ENCODE results near the gene PHC2. TPM values are rescaled to one million over a fixed set of nuclear protein-coding genes. Genes with fewer than 3 reads are reported as not detected.

PHC2 gene
- total RNA-seq, 1 donor from 2014 or later, result 135 TPM

DNA sequence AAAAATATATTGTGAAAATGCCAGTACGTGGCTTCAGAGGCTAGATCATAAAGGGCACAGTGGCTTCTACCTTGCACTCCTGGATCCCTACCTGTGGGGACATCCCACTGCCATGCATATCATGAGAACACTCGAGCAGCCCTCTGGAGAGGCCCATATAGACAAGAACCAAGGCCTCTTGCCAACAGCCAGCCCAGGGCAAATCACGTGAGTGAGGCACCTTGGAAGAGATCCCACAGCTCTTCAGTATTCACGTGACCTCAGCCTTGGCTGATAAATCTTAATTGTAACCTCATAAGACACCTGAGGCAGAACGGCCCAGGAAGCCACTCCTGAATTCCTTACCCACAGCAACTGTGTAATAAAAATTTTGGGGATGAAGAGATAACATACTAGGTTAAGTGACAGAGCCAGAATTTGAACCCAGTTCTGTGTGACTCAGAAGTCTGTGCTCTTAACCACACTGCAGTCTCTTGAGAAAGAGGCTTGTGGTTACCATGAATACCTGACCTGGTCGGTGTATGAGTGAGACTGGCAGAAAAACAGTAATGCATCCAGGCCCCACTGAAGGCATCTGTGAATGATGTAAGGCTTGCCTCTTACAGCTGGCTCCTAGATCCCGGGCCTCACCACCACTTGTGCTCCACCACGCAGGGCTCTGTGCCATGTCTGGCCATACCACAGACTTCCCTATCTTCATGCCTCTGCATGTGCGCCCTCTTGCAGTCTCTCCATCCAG is 103.1 kb downstream of the PHC2 start:
- no peaks in the 10 kb centered on the region for H3K27me3 Mint-ChIP-seq
- no peak overlapping the region for H3K27ac Mint-ChIP-seq
- peaks cover 42% of the 10 kb centered on the region for H3K36me3 Mint-ChIP-seq (ENCODE audit: insufficient read depth)
- H3K9me3 Mint-ChIP-seq (ENCODE audit: low read depth), result no peaks in the 10 kb centered on the region
- no peak overlapping the region for H3K4me3 Mint-ChIP-seq (ENCODE audit: low read depth)
- no peak for DNase-seq (ENCODE audit: low spot score, unreplicated experiment)
- H3K4me1 Mint-ChIP-seq (ENCODE audit: low read depth), result no peaks in the 10 kb centered on the region
- TF ChIP-seq, protein P1, sequence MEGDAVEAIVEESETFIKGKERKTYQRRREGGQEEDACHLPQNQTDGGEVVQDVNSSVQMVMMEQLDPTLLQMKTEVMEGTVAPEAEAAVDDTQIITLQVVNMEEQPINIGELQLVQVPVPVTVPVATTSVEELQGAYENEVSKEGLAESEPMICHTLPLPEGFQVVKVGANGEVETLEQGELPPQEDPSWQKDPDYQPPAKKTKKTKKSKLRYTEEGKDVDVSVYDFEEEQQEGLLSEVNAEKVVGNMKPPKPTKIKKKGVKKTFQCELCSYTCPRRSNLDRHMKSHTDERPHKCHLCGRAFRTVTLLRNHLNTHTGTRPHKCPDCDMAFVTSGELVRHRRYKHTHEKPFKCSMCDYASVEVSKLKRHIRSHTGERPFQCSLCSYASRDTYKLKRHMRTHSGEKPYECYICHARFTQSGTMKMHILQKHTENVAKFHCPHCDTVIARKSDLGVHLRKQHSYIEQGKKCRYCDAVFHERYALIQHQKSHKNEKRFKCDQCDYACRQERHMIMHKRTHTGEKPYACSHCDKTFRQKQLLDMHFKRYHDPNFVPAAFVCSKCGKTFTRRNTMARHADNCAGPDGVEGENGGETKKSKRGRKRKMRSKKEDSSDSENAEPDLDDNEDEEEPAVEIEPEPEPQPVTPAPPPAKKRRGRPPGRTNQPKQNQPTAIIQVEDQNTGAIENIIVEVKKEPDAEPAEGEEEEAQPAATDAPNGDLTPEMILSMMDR (IDR thresholded peaks at IDR 0.05; ENCODE audit: unreplicated experiment), result no peak

DNA sequence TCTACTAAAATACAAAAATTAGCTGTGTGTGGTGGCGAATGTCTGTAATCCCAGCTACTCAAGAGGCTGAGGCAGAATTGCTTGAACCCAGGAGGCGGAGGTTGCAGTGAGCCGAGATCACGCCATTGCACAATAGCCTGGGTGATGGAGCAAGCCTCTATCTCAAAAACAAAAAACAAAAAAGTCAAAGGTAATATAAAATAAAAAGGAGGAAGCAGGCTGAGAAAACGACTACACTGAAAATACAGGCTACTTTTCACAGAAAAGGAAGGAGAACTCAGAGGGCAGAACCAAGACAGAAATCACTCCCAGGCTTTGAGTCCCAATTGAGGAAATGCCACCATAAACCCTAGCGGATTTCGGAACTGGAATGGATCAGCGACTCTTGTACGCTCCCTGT is 104.1 kb downstream of the PHC2 start:
- Mint-ChIP-seq H3K36me3 (ENCODE audit: insufficient read depth) (peaks cover 38% of the 10 kb centered on the region), H3K27ac (no peak overlapping the region), H3K4me1 (ENCODE audit: low read depth) (no peaks in the 10 kb centered on the region), H3K27me3 (no peaks in the 10 kb centered on the region), H3K4me3 (ENCODE audit: low read depth) (no peak overlapping the region), H3K9me3 (ENCODE audit: low read depth) (no peaks in the 10 kb centered on the region)
- no peak for DNase-seq (ENCODE audit: low spot score, unreplicated experiment)
- TF ChIP-seq, protein P1 (IDR thresholded peaks at IDR 0.05; ENCODE audit: unreplicated experiment), result no peak

DNA sequence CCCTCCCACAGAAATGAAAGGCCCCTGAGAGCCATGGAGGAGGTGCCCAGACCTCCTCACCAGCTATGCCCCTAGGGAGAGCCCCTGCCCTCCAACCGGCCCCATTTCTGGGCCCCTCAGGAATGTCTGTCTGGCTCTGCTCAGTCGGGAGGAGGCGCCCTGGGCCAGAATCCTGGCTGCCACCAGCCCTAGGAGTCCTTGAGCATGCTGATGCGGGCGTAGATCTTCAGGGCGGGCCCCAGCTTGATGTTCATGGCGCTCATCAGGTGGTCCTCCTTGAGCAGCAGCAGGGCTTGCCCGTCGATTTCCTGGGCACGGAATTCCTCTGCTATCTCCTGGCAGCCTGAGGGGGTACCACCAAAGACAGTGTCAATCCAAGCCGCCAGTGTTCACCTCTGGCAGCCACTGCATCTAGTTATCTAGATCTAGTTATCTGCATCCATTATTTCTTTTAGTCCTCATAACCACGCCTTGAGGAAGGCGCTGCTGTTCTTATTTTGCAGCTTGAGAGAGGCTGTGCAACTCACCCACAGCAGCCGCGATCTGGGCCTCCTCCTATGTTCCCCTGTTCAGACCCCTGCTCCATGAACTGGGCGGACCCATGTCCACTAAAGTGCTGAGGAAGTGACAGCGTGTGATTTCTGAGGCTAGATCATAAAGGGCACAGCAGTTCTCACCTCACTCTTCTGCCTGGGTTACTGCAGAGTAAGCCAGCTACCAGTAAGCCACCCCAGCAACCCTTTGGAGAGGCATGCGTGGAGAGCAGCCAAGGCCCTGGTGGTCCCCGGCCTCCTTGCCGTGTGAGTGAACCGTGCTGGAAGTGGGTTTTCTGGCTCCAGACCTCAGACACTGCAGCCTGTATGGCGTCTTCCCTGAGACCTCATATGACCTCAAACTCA is 106.0 kb downstream of the PHC2 start:
- Mint-ChIP-seq H3K36me3 (ENCODE audit: insufficient read depth) (peaks cover 39% of the 10 kb centered on the region), H3K4me1 (ENCODE audit: low read depth) (no peaks in the 10 kb centered on the region), H3K27ac (no peak overlapping the region), H3K9me3 (ENCODE audit: low read depth) (no peaks in the 10 kb centered on the region), H3K4me3 (ENCODE audit: low read depth) (no peak overlapping the region), H3K27me3 (no peaks in the 10 kb centered on the region)
- no peak for DNase-seq (ENCODE audit: low spot score, unreplicated experiment)
- TF ChIP-seq, protein P1 (IDR thresholded peaks at IDR 0.05; ENCODE audit: unreplicated experiment), result no peak

DNA sequence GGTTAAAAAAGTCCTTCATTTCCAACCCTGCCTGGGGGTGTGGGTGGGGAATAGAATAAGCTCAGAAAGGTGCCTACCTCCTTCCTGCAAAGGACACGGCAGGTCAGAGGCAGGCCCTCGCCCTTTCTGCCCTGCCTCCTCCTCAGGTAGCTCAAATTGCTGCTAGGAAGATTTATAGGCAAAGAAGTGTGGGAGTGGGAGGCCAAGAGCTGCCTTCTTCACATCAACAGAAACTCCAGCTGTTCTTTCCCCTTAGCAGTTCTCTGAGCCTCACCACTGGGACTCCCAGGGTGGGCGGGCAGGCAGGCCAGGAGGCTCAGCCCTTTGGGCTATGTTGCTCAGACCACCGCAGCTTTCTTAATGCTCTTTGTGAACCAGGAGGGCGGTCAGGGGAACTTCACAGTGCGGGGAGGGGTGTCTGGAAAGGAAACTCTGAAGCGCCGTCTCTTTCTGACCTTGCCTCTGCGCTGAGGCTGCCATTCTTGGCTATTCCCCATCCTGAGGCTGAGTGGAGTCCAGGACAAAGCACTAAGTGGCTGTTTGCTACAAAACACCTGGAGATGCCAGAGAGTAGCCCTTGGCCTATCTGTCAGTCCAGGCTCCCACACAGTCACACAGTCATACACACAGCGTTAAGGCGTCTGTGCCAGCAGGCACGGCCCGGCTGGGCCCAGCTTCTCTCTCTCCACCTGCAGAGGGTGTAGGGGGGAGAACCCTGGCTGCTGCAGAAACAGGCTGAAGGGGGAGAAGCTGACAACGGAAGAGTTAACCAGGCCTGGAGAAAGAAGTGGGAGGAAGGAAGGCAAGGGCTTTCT is 107.0 kb downstream of the PHC2 start:
- no peak for DNase-seq (ENCODE audit: low spot score, unreplicated experiment)
- no peak overlapping the region for H3K27ac Mint-ChIP-seq
- TF ChIP-seq, protein P1 (IDR thresholded peaks at IDR 0.05; ENCODE audit: unreplicated experiment), result no peak
- no peaks in the 10 kb centered on the region for H3K27me3 Mint-ChIP-seq
- H3K9me3 Mint-ChIP-seq (ENCODE audit: low read depth), result no peaks in the 10 kb centered on the region
- H3K4me1 Mint-ChIP-seq (ENCODE audit: low read depth), result no peaks in the 10 kb centered on the region
- H3K4me3 Mint-ChIP-seq (ENCODE audit: low read depth), result no peak overlapping the region
- peaks cover 32% of the 10 kb centered on the region for H3K36me3 Mint-ChIP-seq (ENCODE audit: insufficient read depth)

All from progenitor cell of endocrine pancreas (in vitro differentiated cells).